ENCODE data around the gene DUSP5.

Gene DUSP5

DNA sequence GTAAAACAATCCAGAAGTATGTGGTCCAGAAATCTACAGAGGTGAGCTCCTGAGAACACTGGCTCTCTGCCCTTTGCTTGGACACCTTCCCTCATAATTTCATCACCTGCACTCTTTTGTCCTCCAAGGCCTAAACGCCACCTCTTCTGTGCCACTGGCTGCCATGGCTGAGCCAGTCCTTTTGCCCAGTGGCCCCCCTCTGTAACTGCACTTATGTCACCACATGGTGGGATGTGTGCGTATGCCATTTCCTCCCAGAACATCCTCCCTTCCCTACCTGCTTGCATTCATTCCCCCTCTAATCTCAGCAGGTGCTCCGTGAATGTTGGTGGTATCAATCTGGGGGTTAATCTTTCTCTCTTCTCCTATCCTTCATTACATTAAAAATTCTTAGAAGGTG lies 17.3 kb upstream of the DUSP5 start:
- DNase-seq (ENCODE audit: low read depth in 2 of 2) = no peak

DNA sequence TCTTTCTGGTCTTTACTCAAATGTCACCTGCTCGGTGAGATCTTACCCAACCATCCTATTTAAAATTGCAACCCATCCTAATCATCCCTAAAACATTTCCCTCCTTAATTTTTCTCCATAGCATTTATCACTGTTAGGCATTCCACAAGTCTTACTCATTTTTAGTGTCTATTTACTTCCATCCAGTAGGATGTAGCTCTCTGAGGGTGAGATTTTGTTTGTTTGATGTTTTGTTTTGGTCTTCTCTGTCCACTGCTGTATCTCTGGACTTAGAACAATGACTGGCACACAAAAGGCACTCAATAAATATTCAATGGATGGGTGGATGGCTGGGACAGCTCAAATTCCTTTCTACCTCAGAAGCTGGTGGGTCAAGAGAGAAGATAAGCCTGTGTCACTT lies 15.8 kb upstream of the DUSP5 start:
- DNase-seq (ENCODE audit: low read depth in 2 of 2) = no peak

DNA sequence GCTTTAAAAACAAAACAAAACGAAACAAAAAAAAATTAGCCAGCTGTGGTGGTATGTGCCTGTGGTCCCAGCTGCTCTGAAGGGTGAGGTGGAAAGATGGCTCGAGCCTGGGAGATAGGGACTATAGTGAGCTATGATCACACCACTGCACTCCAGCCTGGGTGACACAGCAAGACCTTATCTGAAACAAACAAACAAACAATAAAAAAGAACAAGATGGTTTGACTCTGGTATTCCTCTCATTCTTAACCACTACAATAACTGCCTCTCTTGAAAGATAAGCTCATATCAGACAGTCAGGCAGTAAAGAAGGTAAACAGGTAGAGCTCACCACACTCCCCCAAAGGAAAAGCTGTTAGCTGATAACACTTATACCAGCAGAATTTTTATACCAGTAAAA lies 14.1 kb upstream of the DUSP5 start:
- no peak for DNase-seq (ENCODE audit: low read depth in 2 of 2)

DNA sequence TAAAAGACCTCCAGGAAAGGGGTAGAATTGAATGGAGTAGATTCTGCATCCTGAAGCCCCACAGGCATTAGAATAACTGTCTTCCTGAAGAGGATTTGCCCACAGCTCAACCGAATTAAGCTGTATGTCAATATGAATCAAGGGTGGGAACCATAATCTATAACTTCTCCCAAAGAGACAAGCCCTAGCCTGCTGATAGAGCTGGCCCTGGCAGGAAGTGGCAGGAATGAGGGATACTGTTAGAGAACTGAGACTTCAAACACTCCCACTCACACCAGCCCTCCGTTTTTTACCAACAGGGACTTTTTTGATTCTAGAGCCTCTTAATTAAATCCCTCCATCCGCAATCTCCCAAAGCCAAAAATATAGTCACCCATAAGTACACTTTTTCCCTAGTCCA lies 12.2 kb upstream of the DUSP5 start:
- no peak for DNase-seq (ENCODE audit: low read depth in 2 of 2)

DNA sequence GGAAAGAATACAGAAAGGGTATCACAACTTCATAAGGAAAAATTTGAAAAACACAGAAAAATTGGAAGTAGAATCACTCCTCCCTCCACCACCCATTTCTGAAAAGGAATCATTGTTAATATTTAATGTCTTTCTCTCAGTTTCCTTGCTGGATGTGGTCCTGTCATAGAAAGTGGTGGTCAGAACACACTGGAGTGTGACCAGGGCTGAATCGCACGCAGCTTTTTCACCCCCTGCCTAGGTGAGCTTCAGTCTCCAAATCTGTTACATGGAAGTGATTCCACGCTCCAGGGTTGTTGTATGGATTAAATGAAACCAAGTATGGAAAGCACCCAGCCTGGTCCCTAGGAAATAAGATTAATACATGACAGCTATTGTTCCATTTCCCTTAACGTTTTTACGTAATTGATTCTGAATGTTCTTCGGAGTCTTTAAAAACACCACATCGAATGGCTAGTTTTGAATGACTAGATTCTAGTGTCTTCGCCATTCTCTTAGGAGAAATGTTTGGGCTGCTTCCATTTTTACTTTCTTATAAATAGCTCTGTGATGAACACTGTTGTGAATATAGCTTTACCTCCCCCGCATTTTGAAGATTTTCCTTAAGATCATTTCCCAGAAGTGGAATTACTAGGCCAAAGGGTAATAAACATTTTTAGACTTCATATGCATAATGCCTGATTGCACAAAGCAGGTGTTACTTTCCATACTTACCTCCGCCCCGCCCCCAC lies 10.9 kb upstream of the DUSP5 start:
- no peak for DNase-seq (ENCODE audit: low read depth in 2 of 2)

DNA sequence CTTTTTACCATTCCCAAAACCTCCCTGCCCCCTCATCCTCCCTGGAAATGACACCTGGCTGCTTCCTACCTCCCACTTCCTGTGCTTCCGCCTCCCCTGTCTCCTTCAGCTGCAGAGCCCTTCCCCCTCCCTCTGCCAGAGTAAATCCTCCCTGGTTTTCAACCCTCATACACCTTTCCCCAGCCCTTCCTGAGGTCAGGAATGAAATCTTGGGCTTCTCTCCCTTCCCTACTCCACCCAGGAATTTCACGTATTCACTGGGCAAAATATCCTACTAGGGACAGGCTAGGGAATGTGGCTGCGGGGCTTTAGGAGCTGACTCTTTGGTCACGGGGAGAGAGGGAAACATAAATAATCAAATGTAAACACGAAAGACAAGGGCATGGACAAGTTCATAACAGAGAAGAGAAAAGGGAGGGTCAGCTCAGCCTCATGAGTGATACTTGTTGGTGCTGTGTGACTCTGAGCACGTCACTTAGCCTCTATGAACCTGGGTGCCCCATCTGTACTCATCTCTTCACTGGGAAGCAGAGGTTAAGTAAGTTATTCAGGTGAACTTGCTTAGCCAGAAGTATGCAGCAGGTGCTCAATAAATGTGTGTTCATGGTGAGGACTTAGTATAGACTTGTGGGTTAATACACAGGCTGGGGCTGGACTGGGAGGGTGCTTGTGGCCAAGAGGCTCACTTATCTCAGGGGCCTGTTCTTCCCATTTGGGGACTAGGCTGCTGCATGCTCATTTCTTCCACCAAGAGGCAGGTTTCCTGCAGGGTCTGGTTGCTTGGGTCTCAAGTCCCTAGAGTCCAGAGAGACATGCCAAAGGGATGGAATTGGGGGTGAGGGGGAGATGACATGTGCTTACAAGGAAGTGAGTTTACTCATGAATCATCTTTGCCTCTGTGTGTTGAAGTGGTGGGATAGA lies 10.0 kb upstream of the DUSP5 start:
- no peak for DNase-seq (ENCODE audit: low read depth in 2 of 2)

DNA sequence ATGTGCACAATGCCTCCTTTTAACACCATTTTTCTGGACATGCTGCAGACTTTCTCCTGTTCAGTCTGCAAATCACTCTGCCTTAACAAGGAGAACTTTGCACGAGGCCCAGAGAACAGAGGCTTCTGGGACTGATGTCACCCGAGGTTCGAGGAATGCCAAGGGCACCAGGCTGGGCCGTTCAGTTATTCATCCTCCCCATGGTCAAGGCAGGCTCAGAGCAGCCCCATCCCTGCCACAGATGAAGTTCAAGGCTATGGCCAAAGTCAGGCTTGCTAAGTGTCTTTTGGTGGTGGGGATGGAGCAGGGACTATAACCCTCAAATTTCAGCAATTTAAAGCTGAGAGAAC lies 9.4 kb upstream of the DUSP5 start:
- DNase-seq (ENCODE audit: low read depth in 2 of 2) = no peak

DNA sequence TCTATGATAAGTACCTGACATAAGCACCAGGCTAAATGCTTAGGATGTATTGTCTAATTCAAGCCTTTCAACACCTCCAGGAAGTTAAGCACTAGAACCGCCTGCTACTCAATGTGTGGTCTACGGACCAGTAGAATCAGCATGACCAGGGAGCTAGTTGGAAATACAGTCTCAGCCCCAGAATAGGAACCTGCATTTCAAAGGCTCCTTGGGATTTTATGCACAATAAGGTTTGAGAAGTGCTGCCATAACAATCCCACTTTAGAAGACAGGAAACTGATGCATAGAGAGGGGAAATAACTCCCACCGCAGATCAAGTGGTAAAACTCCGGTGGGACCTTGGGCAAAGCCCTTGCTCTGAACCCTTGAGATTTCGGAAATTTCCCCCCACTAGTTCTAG lies 8.8 kb upstream of the DUSP5 start:
- DNase-seq (ENCODE audit: low read depth in 2 of 2) = no peak

DNA sequence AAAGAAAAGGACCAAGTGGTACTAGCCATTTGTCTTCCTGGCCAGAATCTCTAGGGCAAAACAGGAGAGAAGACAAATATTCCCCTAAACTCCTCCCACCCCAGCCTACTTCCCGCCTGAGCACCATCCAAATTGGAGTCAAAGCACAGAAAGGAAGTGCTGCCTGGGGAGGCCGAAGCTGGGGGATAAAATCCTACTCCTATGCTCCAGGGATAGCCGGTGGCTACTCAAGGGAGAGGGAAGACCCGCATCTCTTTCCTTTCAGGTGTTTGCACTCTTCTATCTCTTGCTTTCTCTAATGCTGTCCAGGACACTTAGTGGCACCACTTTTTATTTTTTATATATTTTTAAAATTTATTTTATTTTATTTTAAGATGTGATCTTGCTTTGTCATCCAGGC lies 7.1 kb upstream of the DUSP5 start:
- no peak for DNase-seq (ENCODE audit: low read depth in 2 of 2)

DNA sequence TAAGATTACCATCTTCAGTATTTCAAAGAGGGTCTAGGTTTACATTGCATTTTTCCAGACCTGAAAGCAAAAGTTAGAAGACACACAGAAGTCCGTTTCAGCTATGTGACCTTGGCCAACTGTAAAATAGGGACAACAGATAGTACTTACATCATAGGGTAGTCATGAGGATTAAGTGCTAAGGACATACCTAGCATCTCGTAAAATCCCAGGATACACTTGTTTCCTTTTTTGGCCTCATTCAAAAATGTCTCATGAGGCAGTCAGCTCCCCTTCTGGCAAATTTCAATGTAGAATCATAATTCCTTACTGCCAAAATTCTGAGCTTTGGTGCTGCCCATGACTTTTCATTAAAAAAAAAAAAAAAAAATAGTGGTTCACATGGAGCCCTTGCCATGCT lies 6.4 kb upstream of the DUSP5 start:
- DNase-seq (ENCODE audit: low read depth in 2 of 2) = no peak

DNA sequence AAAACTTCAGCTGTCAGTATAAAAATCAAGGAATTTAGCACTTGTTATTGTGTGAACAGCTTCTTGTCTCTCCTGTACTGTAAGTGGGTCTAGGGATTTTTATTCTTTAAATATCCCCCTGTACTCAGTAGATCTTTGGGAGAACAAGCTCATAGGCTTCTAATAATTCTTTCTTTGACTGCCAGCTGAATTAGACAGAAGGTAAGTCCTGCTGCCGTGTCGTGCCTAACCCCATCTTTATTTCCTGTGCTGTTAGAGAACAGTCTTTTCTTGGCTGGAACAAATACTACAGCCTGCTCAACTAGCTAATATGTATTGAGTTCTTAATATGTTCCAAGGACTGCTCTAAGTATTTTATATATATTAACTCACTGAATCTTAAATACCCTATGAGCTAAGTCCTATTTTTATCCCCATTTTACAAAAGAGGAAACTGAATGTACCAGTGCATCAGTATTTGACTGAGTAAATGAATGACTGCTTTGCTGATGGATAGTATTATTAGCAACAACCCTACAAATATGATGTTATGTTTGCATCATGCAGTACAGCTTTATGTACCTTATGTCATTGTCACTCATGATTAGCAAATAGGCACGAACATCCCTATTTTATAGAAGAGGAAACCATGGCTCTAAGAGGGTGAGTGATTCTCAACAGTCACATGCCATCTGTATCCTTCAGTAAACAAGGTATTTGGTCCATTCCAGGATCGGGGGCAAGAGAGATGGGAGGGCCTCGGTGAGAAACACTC lies 5.5 kb upstream of the DUSP5 start:
- DNase-seq (ENCODE audit: low read depth in 2 of 2) = no peak

DNA sequence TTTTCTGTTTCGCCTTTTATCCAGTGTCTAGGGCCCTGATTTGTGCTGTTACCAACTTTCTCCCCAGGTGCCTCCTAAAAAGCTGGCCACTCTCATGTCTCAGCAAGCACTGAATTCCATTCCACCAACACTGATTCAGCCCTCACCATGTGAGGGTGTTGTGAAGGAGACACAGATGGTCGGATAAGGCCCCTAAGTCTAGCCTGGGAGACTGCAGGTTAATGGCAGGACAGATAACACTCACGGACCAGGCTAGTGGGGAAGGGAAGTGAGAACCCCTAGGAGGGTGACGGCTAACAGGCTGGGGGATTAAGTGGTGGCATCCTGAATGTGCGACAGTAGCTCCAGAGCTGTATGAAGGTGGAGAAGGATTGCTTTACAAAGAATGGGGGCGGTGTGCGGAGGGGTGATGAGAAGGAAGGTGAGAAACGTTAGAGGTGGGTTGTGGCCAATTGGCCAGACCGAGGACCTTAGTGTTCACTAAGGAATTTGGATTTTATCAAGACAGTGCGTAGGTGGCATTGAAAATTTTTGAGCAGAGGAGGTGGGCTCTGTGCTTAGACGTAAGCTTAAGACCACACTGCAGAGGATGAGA lies 3.8 kb upstream of the DUSP5 start:
- DNase-seq (ENCODE audit: low read depth in 2 of 2) = no peak

DNA sequence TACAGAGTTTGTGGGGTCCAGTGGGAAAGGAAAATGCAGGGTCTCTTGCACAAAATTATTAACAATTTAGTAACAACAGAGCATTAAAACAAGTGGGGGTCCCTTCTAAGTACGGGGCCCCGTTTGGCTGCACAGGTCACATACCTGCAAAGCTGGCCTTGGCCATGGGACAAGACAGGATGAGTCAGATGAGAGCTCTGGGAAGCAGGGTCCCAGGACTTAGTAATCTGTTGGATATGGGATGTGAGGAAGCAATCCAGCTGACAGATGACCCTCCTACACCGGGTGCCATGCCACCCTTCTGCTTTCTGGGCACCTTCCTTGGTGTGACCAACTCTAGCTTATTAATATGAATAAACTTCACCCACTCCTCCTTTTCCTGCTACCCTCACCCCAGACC lies 3.2 kb upstream of the DUSP5 start:
- DNase-seq (ENCODE audit: low read depth in 2 of 2) = no peak

DNA sequence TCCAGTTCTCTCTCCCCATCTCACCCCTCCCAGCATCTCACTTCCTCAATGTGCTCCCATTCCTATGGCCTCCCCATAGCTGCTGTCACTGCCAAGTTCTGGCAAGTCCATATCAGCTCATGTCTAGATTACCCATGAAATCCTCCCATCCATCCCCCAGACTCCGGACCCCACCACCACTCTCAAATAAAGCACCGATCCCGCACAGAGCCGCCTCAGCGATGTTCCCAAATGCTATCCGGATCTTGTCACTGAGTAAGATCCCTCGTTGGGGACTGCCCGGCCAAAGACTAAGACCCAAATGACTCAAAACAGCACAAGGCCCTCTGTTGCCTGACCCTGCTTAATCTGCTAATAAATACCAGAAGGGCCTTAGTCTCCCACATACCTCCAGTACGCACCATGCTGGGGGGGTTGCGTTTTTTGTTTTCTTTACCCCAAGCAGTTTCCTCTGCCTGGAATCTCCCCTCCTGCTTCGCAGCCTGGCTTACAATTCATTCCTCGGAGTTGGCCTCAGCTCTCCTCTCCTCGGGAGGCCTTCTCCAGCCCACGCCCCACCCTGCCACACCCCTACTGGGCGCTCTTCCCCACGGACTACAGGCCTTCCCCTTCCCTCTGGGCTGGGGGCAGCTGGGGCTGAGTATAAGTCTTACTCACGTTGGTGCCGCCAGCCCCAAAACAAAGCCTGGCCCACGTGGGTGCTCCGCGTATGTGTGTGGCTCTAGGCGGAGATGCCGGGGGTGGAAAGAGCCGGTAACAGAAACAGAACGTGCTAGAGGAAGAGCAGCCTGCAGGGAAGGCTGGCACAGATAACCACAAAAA lies 1.8 kb upstream of the DUSP5 start:
- DNase-seq (ENCODE audit: low read depth in 2 of 2) = peak; percentile 51 to 59

DNA sequence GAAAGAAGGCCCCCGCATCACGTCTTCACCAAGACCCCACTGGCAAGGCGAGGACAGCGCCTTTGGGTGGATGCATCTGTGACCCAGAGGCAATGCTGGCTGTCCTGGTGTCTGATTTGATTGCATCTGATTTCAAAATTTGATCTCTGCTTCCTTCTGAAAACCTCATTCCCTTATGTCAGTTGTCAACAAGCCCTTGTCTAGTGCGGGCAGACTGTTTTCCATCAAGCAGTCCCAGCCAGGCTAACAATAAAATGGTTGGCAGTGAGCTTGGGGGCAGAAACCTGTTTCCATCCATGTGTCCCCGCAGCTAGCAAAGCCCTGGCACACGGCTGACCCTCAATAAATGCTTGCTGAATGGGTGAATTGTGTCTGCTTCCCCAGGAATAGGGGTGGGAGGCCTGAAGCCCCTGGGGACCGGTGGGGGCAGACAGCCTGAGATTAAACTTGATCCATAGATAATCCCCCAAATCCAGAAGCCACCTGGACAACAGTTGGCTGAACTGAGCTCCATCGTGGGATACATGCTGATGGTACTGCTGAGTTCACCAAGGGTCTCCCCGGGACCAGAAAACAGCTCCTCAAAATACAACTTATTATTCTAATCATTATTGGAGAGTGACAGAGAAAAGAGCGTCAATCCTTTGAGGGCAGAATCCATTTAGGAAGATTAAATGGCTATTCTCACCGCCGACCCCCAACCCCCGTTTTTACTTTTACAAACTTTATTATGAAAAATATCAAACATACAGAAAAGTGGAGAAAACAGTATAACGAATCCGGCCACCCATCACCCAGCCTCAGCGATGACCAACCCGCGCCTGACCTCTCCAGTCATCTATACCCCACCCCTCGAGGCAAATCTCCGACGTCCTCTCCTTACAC lies 912 bp upstream of the DUSP5 start:
- DNase-seq (ENCODE audit: low read depth in 2 of 2) = no peak

DNA sequence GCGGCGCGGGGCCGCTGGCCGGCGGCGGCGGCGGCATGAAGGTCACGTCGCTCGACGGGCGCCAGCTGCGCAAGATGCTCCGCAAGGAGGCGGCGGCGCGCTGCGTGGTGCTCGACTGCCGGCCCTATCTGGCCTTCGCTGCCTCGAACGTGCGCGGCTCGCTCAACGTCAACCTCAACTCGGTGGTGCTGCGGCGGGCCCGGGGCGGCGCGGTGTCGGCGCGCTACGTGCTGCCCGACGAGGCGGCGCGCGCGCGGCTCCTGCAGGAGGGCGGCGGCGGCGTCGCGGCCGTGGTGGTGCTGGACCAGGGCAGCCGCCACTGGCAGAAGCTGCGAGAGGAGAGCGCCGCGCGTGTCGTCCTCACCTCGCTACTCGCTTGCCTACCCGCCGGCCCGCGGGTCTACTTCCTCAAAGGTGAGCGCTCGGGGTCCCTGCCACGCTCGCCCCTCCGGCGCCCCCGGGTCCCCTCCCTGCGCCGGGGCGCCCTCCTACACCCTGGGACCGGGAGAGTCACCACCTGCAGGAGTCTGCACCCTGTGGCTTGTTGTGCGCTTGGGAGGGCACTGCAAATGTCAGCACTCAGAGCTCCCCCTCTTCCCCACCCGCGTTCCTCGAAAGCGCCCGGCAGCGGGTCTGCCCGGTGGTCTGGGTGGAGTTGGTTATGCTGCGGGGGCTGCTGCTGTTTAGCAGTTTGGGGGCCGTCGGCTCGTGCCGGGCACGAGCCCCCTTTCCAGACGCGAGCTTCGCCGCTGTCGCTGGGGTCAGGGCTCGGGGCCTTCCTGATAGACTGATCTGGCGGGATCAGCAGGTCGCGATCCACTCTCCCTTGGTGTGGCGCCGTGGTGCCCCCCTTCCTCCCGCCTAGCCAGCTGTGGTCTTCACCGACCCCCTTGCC lies 627 bp downstream of the DUSP5 start:
- DNase-seq (ENCODE audit: low read depth in 2 of 2) = peak; percentile 47 to 48

DNA sequence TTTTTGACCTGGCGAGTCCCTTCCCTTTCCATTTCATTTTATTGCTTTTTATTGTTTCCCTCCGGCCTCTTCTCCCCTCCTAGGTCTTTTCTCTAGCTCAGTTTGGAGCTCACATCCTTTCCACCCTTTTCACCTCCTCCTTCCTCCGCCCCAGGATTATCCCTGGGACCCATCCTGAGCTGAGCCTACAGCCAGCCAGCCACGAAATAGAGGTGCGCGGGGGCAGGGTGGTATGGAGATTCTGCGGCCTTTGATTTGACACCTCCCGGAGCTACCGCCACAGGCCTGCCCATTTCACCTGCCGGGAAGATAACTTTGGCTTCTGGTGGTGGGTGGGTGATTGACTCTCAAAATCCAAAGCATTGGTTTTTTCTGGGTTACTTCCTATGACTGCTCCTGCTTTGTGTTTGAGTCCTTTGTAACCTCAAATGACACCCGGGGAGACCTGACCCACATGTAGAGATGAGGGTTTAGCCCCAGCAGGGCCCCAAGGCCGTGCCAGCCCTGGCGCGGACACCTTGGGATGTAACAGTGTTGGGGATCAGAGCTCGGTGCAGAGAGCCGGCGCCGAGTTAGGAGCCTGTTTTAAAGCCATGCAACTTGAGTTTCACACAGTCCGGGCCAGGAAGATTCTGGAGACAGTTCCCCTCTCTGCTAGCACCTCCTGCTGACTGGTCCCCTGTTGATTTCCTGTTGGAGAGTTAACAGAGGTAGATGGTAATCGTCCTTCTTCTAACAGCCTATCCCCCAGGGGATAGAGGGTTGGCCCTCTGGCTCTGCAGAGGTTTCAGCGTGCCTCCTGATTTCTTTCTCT lies 1.5 kb downstream of the DUSP5 start:
- DNase-seq (ENCODE audit: low read depth in 2 of 2) = peak; percentile 15 to 30

DNA sequence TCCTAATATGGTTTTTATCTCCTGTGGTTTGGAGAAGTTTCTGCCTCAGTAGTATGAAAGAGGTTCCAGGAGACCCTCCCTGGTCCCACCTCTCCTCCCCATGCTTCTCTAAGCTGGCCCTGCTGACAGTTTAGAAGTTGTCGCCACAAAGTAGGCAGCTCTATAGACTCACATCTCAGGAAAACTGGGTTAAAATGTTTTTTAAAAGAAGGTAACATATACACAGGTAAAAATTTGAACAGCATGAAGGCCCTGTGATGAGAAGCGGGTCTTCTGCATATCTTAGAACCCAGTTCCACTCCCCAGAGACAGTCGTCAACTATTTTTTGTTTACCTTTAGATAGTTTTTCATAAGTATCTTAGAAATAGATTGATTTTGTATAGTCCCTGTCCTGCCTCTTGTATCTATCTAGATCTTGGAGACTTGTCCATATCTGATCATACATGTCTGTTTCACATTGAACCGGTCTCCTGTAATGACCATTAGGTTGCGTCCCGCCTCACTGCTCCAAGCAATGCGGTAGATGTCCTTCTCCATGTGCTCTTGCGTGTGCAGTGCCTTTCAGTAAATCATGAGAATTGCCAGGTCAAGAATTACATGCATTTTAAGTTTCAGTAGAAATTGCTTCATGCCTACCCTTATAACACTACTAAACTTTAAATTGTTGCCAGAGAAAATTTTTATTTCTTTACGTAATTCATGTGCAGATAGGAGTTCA lies 2.2 kb downstream of the DUSP5 start:
- DNase-seq (ENCODE audit: low read depth in 2 of 2) = no peak
